Measurements from ENCODE around the gene PPIL6.

- no peak for TF ChIP-seq POLR2AphosphoS5 (IDR thresholded peaks at IDR 0.05)
- TF ChIP-seq, protein P1, sequence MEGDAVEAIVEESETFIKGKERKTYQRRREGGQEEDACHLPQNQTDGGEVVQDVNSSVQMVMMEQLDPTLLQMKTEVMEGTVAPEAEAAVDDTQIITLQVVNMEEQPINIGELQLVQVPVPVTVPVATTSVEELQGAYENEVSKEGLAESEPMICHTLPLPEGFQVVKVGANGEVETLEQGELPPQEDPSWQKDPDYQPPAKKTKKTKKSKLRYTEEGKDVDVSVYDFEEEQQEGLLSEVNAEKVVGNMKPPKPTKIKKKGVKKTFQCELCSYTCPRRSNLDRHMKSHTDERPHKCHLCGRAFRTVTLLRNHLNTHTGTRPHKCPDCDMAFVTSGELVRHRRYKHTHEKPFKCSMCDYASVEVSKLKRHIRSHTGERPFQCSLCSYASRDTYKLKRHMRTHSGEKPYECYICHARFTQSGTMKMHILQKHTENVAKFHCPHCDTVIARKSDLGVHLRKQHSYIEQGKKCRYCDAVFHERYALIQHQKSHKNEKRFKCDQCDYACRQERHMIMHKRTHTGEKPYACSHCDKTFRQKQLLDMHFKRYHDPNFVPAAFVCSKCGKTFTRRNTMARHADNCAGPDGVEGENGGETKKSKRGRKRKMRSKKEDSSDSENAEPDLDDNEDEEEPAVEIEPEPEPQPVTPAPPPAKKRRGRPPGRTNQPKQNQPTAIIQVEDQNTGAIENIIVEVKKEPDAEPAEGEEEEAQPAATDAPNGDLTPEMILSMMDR (IDR thresholded peaks at IDR 0.05), result no peak
Observed at GRCh38 chr6:109356237-109356636, 84.2 kb downstream of the PPIL6 start.

Data from transverse colon (tissue), 4 donors.